ENCODE results near the gene C8G. TPM values are rescaled to one million over a fixed set of nuclear protein-coding genes. Genes with fewer than 3 reads are reported as not detected.

The C8G gene
- total RNA-seq, 2 donors from 2014 or later, result 1.4 to 2.7 TPM

DNA sequence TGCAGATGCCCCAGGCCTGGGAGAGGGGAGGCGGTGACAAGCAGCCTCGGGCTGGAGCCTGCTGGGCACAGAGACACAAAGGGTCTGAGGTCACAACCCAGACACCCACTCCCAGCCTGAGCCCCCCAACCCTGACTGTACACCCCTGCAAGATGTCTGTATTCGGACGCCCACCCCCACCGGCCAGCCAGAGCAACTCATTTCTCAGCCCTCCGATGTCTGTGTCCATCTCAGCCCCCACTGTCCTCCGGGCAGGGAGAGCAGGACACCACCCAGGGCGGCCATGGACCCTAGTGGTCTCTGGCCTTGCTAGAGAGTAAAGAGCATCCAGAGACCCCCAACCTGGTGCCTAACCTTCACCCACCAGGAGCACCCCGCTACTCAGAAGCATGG, 10.9 kb downstream of the C8G start:
- H3K4me1 Mint-ChIP-seq, result peaks cover 27% of the 10 kb centered on the region
- H3K27ac Mint-ChIP-seq, result no peak overlapping the region
- ATAC-seq (no peak), DNase-seq (no peak)
- H3K27me3 Mint-ChIP-seq, result no peaks in the 10 kb centered on the region
- H3K9me3 ChIP-seq (ENCODE audit: control insufficient read depth, low read length, poor library complexity, severe bottlenecking), result no peaks in the 10 kb centered on the region
- H3K36me3 Mint-ChIP-seq (ENCODE audit: low read depth), result no peaks in the 10 kb centered on the region
- no peak overlapping the region for H3K4me3 Mint-ChIP-seq

DNA sequence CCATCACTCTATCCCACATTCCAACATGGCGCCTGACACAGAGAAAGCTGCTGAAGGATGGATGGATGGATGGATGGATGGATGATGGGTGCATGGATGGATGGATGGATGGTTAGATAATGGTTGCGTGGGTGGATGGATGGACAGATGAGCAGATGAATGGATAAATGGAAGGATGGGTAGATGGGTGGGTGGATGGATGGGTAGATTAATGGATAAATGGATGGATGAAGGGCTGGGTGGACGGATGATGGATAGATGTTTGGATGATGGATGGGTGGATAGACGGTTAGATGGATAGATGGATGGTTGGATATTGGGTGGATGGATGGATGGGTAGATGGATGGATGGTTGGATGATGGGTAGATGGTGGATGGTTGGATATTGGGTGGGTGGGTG, 11.6 kb downstream of the C8G start:
- no peak for ATAC-seq
- no peak overlapping the region for H3K27ac Mint-ChIP-seq

DNA sequence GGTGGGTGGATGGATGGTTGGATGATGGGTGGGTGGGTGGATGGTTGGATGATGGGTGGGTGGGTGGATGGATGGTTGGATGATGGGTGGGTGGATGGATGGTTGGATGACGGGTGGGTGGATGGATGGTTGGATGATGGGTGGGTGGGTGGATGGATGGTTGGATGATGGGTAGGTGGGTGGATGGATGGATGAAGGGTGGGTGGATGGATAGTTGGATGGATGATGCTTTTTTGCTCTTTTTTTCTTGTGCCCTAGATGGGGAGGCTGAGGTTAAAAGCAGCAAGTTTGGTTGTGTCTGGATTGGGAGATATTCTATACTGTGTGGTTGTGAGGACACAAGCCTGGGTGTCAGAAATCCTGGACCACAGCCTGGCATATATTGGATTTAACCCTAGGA, 12.4 kb downstream of the C8G start:
- peaks cover 27% of the 10 kb centered on the region for H3K4me1 Mint-ChIP-seq
- no peaks in the 10 kb centered on the region for H3K36me3 Mint-ChIP-seq (ENCODE audit: low read depth)
- no peaks in the 10 kb centered on the region for H3K27me3 Mint-ChIP-seq
- H3K9me3 ChIP-seq (ENCODE audit: control insufficient read depth, low read length, poor library complexity, severe bottlenecking), result no peaks in the 10 kb centered on the region
- no peak overlapping the region for H3K4me3 Mint-ChIP-seq
- DNase-seq (no peak), ATAC-seq (no peak)
- no peak overlapping the region for H3K27ac Mint-ChIP-seq

More for the DNA sequence above, 11.6 kb downstream of the C8G start:
- H3K4me3 Mint-ChIP-seq, result no peak overlapping the region
- H3K27me3 Mint-ChIP-seq, result no peaks in the 10 kb centered on the region
- H3K4me1 Mint-ChIP-seq, result peaks cover 27% of the 10 kb centered on the region
- no peaks in the 10 kb centered on the region for H3K9me3 ChIP-seq (ENCODE audit: control insufficient read depth, low read length, poor library complexity, severe bottlenecking)
- no peaks in the 10 kb centered on the region for H3K36me3 Mint-ChIP-seq (ENCODE audit: low read depth)
- DNase-seq, result no peak

DNA sequence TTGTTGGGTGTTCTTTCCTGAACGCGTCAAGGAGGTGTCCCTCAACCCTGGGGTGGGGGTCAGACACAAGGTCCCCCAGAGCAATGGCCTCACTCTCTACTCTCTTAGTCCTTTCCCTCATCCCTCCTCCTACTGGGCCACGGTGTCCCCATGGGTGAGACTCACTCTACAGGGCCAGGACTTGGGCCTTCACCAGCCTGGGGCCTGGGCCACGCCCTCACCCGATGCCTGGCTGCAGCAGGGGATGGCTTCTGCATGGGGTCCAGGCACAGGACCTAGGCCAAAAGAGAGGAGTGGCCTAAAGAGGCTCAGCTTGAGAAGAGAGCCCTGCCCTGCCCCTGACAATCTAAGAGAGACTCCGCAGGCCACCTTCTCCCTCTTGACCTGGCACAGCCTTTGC, 12.9 kb downstream of the C8G start:
- Mint-ChIP-seq H3K4me3 (no peak overlapping the region), H3K36me3 (ENCODE audit: low read depth) (no peaks in the 10 kb centered on the region), H3K27ac (no peak overlapping the region), H3K4me1 (peaks cover 30% of the 10 kb centered on the region), H3K27me3 (no peaks in the 10 kb centered on the region)
- DNase-seq (no peak), ATAC-seq (no peak)
- H3K9me3 ChIP-seq (ENCODE audit: control insufficient read depth, low read length, poor library complexity, severe bottlenecking), result no peaks in the 10 kb centered on the region

DNA sequence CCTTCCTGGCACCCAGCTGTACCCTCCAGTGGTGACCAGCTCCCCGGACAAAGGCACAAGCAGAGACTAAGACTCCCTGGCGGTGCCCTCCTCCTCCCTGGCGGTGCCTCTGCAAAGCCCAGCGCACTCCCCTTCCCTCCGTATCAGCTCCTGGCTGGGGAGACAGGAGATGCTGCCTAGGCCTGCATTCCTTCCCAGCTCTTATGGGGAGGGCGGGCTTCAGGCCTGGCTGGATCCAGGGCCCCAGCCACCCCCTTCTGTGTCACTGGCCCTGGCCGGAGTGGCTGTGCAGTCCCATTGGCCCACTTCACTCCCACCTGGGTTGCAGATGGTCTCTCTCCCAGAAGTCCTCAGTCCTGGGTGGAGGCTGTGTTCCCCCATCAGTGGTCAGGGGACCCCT, 13.4 kb downstream of the C8G start:
- H3K4me1 Mint-ChIP-seq, result peaks cover 35% of the 10 kb centered on the region

DNA sequence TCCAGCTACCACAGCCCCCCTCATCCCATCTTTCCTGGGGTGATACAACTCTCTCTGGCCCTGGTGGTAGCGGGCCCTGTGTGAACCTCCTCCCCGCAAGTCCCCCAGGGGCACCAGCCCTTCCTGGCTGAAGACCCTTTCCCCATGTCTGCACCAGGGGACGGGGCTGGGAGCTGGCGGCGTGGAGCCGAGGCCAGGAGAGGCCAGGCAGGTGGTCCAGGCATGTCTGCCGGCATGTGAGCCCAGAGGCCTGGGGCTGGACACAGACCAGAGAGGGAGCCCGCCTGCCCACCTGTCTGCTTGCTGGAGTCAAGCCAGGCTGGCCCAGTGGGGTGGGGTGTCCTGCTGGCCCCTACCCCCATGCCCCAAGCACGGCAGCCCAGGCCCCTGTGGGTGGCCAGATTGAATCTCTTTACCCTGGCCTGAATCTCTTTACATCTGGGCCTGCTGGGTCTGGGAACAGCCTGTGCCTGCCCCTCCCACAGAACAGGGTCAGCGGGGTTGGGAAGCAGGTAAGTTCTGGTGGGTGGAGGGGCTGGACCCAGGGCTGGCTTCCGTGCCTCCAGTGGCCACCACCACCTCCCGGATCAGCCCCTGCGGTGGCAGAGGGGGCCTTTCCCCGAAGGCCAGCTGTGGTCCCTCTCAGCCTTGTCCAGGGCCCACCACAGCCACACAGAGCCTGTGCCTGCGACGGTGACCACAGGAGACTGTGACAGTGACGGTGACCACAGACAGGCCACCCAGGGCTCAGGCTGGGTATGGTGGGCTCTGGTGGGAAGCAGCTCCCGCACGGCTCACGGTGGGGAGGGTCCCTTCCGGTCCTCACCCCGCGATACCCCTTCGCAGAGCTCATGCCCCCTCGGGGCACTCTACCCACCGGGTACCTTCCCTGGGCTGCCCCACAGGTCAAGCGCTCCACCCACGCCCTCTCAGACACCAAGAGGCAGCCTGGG, 14.1 kb downstream of the C8G start:
- H3K9me3 ChIP-seq (ENCODE audit: control insufficient read depth, low read length, poor library complexity, severe bottlenecking), result no peaks in the 10 kb centered on the region
- no peaks in the 10 kb centered on the region for H3K36me3 Mint-ChIP-seq (ENCODE audit: low read depth)
- H3K4me3 Mint-ChIP-seq, result peak overlapping the region; percentile 33
- ATAC-seq, result no peak
- no peak for DNase-seq
- peak overlapping the region; percentile 29 for H3K27ac Mint-ChIP-seq
- no peaks in the 10 kb centered on the region for H3K27me3 Mint-ChIP-seq
- H3K4me1 Mint-ChIP-seq, result peaks cover 35% of the 10 kb centered on the region

More for the DNA sequence above, 13.4 kb downstream of the C8G start:
- no peaks in the 10 kb centered on the region for H3K9me3 ChIP-seq (ENCODE audit: control insufficient read depth, low read length, poor library complexity, severe bottlenecking)
- ATAC-seq (no peak), DNase-seq (no peak)
- Mint-ChIP-seq H3K27me3 (no peaks in the 10 kb centered on the region), H3K27ac (peak overlapping the region; percentile 29), H3K36me3 (ENCODE audit: low read depth) (no peaks in the 10 kb centered on the region), H3K4me3 (no peak overlapping the region)

DNA sequence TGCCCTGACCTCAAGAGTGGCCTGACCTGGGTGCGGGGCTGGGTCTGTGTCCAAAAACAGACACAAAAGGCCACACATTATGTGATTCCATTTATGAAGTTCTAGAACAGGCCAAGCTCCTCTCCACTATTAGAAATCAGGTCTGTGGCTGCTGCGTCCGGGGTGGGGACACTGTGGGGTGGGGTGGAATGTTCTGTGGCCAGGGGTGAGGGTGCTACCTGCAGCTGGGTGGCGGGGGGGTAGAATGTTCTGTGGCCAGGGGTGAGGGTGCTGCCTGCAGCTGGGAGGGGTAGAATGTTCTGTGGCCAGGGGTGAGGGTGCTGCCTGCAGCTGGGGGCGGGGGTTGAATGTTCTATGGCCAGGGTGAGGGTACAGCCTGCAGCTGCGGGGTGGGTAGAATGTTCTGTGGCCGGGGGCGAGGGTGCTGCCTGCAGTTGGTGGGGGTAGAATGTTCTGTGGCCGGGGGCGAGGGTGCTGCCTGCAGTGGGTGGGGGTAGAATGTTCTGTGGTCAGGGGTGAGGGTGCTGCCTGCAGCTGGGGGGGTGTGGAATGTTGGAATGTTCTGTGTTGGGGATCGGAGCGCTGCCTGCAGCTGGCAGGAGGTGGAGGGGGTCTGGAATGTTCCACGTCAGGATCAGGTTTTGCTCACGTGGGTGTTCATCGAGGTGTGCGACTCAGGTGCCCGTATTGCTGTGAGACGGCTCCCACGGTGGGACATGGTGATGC, 15.3 kb downstream of the C8G start:
- Mint-ChIP-seq H3K4me3 (peak overlapping the region; percentile 73), H3K4me1 (peaks cover 36% of the 10 kb centered on the region), H3K27ac (no peak overlapping the region), H3K36me3 (ENCODE audit: low read depth) (no peaks in the 10 kb centered on the region), H3K27me3 (no peaks in the 10 kb centered on the region)
- peak; percentile 81 for ATAC-seq
- H3K9me3 ChIP-seq (ENCODE audit: control insufficient read depth, low read length, poor library complexity, severe bottlenecking), result no peaks in the 10 kb centered on the region
- no peak for DNase-seq

DNA sequence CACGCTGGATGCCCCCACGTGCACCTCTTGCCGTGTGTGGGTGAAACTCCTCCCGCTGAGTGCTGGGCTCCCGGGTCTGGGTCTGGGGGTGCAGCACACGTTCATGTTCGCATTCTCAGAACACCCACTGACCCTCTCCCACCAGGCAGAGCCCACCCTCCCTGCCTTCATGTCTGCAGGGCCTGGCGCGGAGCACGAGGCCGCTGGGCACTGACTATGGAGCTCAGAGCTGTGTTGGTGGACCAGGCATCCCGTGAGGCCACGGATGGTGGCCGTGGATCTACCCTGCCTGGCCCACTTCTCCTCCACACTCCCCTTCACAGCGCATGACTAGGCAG, 15.9 kb downstream of the C8G start:
- H3K36me3 Mint-ChIP-seq (ENCODE audit: low read depth), result no peaks in the 10 kb centered on the region
- no peak for DNase-seq
- H3K4me1 Mint-ChIP-seq, result peaks cover 40% of the 10 kb centered on the region
- H3K27me3 Mint-ChIP-seq, result no peaks in the 10 kb centered on the region
- no peaks in the 10 kb centered on the region for H3K9me3 ChIP-seq (ENCODE audit: control insufficient read depth, low read length, poor library complexity, severe bottlenecking)
- H3K4me3 Mint-ChIP-seq, result peak overlapping the region; percentile 73
- no peak overlapping the region for H3K27ac Mint-ChIP-seq
- no peak for ATAC-seq

- no peak for ATAC-seq
- peaks cover 46% of the 10 kb centered on the region for H3K4me1 Mint-ChIP-seq
- DNase-seq, result no peak
- no peaks in the 10 kb centered on the region for H3K27me3 Mint-ChIP-seq
- no peaks in the 10 kb centered on the region for H3K36me3 Mint-ChIP-seq (ENCODE audit: low read depth)
- H3K9me3 ChIP-seq (ENCODE audit: control insufficient read depth, low read length, poor library complexity, severe bottlenecking), result no peaks in the 10 kb centered on the region
- no peak overlapping the region for H3K27ac Mint-ChIP-seq
- peak overlapping the region; percentile 50 for H3K4me3 Mint-ChIP-seq
Measured at GRCh38 chr9:136961279-136962065, 16.4 kb downstream of the C8G start.

DNA sequence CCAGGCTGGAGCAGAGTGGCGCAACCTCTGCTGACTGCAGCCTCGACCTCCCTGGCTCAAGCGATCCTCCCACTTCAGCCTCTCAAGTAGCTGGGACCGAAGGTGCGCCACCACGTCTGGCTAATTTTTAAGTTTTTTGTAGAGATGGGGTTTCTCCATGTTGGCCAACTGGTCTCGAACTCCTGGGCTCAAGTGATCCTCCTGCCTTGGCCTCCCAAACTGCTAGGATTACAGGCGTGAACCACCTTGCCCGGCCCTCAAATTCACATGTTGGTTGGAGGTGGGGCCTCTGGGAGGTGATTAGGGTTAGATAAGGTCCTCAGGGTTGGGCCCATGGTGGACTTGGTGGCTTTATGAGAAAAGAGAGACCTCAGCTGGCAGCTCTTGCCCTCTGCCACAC, 17.1 kb downstream of the C8G start:
- Mint-ChIP-seq H3K4me3 (no peak overlapping the region), H3K36me3 (ENCODE audit: low read depth) (no peaks in the 10 kb centered on the region), H3K27me3 (no peaks in the 10 kb centered on the region), H3K27ac (no peak overlapping the region), H3K4me1 (peaks cover 46% of the 10 kb centered on the region)
- ATAC-seq, result no peak
- no peak for DNase-seq
- no peaks in the 10 kb centered on the region for H3K9me3 ChIP-seq (ENCODE audit: control insufficient read depth, low read length, poor library complexity, severe bottlenecking)

DNA sequence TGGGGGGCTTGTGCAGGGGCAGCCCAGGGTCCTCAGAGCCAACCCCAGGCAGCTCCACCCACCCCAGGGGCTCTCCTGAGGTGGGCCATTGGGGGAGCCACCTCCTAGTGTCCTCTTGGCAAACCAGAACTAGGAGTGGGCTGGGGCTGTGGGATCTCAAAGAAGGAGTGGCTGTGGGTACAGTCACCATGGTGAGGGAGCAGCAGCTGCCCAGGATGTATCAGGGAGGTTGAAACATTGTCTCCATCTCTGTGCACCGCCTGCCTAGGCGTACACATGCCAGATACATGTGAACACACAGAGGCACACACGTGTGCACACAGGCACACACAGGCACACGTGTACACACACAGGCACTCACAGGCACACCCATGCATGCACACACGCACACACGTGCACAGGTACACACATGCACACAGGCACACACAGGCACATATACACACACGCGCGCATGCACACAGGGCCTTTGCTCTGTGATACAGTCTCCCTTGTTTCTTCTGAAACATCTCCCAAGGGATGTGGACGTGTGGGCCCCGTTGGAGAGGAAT, 17.7 kb downstream of the C8G start:
- peaks cover 48% of the 10 kb centered on the region for H3K4me1 Mint-ChIP-seq
- peak overlapping the region; percentile 45 for H3K27ac Mint-ChIP-seq
- DNase-seq, result no peak
- H3K27me3 Mint-ChIP-seq, result no peaks in the 10 kb centered on the region
- H3K36me3 Mint-ChIP-seq (ENCODE audit: low read depth), result no peaks in the 10 kb centered on the region
- no peaks in the 10 kb centered on the region for H3K9me3 ChIP-seq (ENCODE audit: control insufficient read depth, low read length, poor library complexity, severe bottlenecking)
- H3K4me3 Mint-ChIP-seq, result peak overlapping the region; percentile 61
- ATAC-seq, result no peak

- DNase-seq, result no peak
- peaks cover 46% of the 10 kb centered on the region for H3K4me1 Mint-ChIP-seq
- peak overlapping the region; percentile 45 for H3K27ac Mint-ChIP-seq
- peak overlapping the region; percentile 19 for H3K4me3 Mint-ChIP-seq
- H3K9me3 ChIP-seq (ENCODE audit: control insufficient read depth, low read length, poor library complexity, severe bottlenecking), result no peaks in the 10 kb centered on the region
- H3K27me3 Mint-ChIP-seq, result no peaks in the 10 kb centered on the region
- H3K36me3 Mint-ChIP-seq (ENCODE audit: low read depth), result no peaks in the 10 kb centered on the region
- no peak for ATAC-seq
Measured at GRCh38 chr9:136963341-136963740, 18.3 kb downstream of the C8G start.

DNA sequence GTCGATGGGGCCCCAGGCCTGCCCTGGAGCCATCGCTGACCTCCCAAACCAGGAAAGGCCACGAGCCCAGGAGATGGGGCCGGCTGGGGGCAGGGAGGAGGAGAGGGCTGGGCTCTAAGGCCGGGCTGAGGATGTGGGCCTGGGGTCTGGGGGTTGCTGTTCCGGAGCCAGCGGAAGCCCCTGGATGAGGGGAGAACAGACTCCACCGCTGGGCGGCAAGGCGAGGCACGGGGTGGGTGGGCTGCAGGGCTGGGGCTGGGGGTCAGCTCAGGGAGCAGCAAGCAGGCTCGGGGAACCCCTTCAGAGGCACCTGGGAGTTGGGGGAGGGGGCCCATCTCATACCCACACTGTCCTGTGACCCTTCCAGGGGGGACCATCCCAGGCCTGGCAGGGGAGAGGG, 18.7 kb downstream of the C8G start:
- Mint-ChIP-seq H3K27ac (no peak overlapping the region), H3K27me3 (no peaks in the 10 kb centered on the region), H3K36me3 (ENCODE audit: low read depth) (no peaks in the 10 kb centered on the region), H3K4me3 (no peak overlapping the region), H3K4me1 (peaks cover 42% of the 10 kb centered on the region)
- no peaks in the 10 kb centered on the region for H3K9me3 ChIP-seq (ENCODE audit: control insufficient read depth, low read length, poor library complexity, severe bottlenecking)
- no peak for ATAC-seq
- no peak for DNase-seq

Measured in T-helper 17 cell (primary cell).